ENCODE results near the gene EML4. TPM values are rescaled to one million over a fixed set of nuclear protein-coding genes. Genes with fewer than 3 reads are reported as not detected.

The EML4 gene
- total and polyA plus RNA-seq, 4 donors: 22.6 to 85.8 (median 54.4) TPM

GRCh38 chr2:42186945-42187632 is 17.9 kb downstream of the EML4 start:
- Histone ChIP-seq H3K4me1 (ENCODE audit: control insufficient read depth in 5 of 5, insufficient read depth in 5 of 5, low read length in 5 of 5) (peaks cover 0 to 33% (median 3%) of the 10 kb centered on the region in 5 donors), H3K27ac (ENCODE audit: low read depth in 1 of 2, low read length in 1 of 2) (no peak overlapping the region), H3K36me3 (ENCODE audit: control insufficient read depth in 4 of 4, insufficient read depth in 4 of 4, low read length in 4 of 4) (no peaks in the 10 kb centered on the region), H3K27me3 (ENCODE audit: control insufficient read depth in 3 of 3, insufficient read depth in 3 of 3, low read length in 2 of 3) (no peaks in the 10 kb centered on the region), H3K9ac (ENCODE audit: insufficient read depth in 1 of 2, low read length in 2 of 2) (peak overlapping the region in 1 of 2 donors; percentile 66), H3K4me3 (no peak overlapping the region), H3K9me3 (ENCODE audit: control insufficient read depth in 4 of 4, insufficient read depth in 3 of 4, low read length in 3 of 4) (no peaks in the 10 kb centered on the region)
- DNase-seq: no peak
- no peak for TF ChIP-seq CTCF (IDR thresholded peaks at IDR 0.05; ENCODE audit: control extremely low read depth, extremely low read depth)
- no peak for ATAC-seq (ENCODE audit: insufficient read depth, low FRiP score)
- whole genome bisulfite sequencing, 2 donors: 91 to 94% methylated on average over 8 of the region's 8 CpGs

GRCh38 chr2:42187886-42188285 is 18.7 kb downstream of the EML4 start:
- WGBS, 2 donors: 89 to 98% methylated on average over 3 of the region's 3 CpGs
- DNase-seq: no peak
- H3K27me3 ChIP-seq (ENCODE audit: control insufficient read depth in 3 of 3, insufficient read depth in 3 of 3, low read length in 2 of 3): no peaks in the 10 kb centered on the region
- H3K4me3 ChIP-seq: no peak overlapping the region
- ATAC-seq (ENCODE audit: insufficient read depth, low FRiP score): no peak
- H3K27ac ChIP-seq (ENCODE audit: low read depth in 1 of 2, low read length in 1 of 2): no peak overlapping the region
- H3K9me3 ChIP-seq (ENCODE audit: control insufficient read depth in 4 of 4, insufficient read depth in 3 of 4, low read length in 3 of 4): no peaks in the 10 kb centered on the region
- peaks cover 0 to 35% (median 6%) of the 10 kb centered on the region in 5 donors for H3K4me1 ChIP-seq (ENCODE audit: control insufficient read depth in 5 of 5, insufficient read depth in 5 of 5, low read length in 5 of 5)
- no peak for TF ChIP-seq CTCF (IDR thresholded peaks at IDR 0.05; ENCODE audit: control extremely low read depth, extremely low read depth)
- H3K36me3 ChIP-seq (ENCODE audit: control insufficient read depth in 4 of 4, insufficient read depth in 4 of 4, low read length in 4 of 4): no peaks in the 10 kb centered on the region
- no peak overlapping the region for H3K9ac ChIP-seq (ENCODE audit: insufficient read depth in 1 of 2, low read length in 2 of 2)

- Histone ChIP-seq H3K27me3 (ENCODE audit: control insufficient read depth in 3 of 3, insufficient read depth in 3 of 3, low read length in 2 of 3) (no peaks in the 10 kb centered on the region), H3K9me3 (ENCODE audit: control insufficient read depth in 4 of 4, insufficient read depth in 3 of 4, low read length in 3 of 4) (no peaks in the 10 kb centered on the region), H3K9ac (ENCODE audit: insufficient read depth in 1 of 2, low read length in 2 of 2) (no peak overlapping the region), H3K36me3 (ENCODE audit: control insufficient read depth in 4 of 4, insufficient read depth in 4 of 4, low read length in 4 of 4) (no peaks in the 10 kb centered on the region), H3K4me1 (ENCODE audit: control insufficient read depth in 5 of 5, insufficient read depth in 5 of 5, low read length in 5 of 5) (peaks cover 0 to 46% (median 5%) of the 10 kb centered on the region in 5 donors), H3K27ac (ENCODE audit: low read depth in 1 of 2, low read length in 1 of 2) (no peak overlapping the region), H3K4me3 (no peak overlapping the region)
- ATAC-seq (ENCODE audit: insufficient read depth, low FRiP score): no peak
- TF ChIP-seq CTCF (IDR thresholded peaks at IDR 0.05; ENCODE audit: control extremely low read depth, extremely low read depth): no peak
- WGBS, 2 donors: 95 to 96% methylated on average over 2 of the region's 2 CpGs
- no peak for DNase-seq
These were observed 20.0 kb downstream of the EML4 start for GRCh38 chr2:42189235-42189566.

- no peaks in the 10 kb centered on the region for H3K9me3 ChIP-seq (ENCODE audit: control insufficient read depth in 4 of 4, insufficient read depth in 3 of 4, low read length in 3 of 4)
- H3K27me3 ChIP-seq (ENCODE audit: control insufficient read depth in 3 of 3, insufficient read depth in 3 of 3, low read length in 2 of 3): no peaks in the 10 kb centered on the region
- WGBS, 2 donors: 88 to 91% methylated on average over 2 of the region's 2 CpGs
- H3K27ac ChIP-seq (ENCODE audit: low read depth in 1 of 2, low read length in 1 of 2): no peak overlapping the region
- H3K4me1 ChIP-seq (ENCODE audit: control insufficient read depth in 5 of 5, insufficient read depth in 5 of 5, low read length in 5 of 5): peaks cover 0 to 47% (median 5%) of the 10 kb centered on the region in 5 donors
- no peak overlapping the region for H3K4me3 ChIP-seq
- DNase-seq (no peak), ATAC-seq (ENCODE audit: insufficient read depth, low FRiP score) (no peak)
- H3K36me3 ChIP-seq (ENCODE audit: control insufficient read depth in 4 of 4, insufficient read depth in 4 of 4, low read length in 4 of 4): no peaks in the 10 kb centered on the region
- TF ChIP-seq CTCF (IDR thresholded peaks at IDR 0.05; ENCODE audit: control extremely low read depth, extremely low read depth): no peak
- H3K9ac ChIP-seq (ENCODE audit: insufficient read depth in 1 of 2, low read length in 2 of 2): no peak overlapping the region
These were observed 21.0 kb downstream of the EML4 start for GRCh38 chr2:42190191-42190590.
